NCI-H1930 (cell line): ENCODE data around the gene OGFOD1.
A peak's percentile ranks its signal among the peaks of the same experiment; 100 is the strongest.

Source experiments
- DNase-seq, 2 experiments: peaks; one replicate each; lab custom pipeline; 2025; lab: John Stamatoyannopoulos, UW

OGFOD1 gene

GRCh38 chr16:56450986-56451752 lies at the start of gene OGFOD1, which contains the start of gene NUDT21:
OGFOD1 (plus strand) TSS chr16:56451554; CDS start chr16:56451613, 59 bp downstream.
NUDT21 (minus strand) TSS chr16:56451332; CDS start chr16:56451202, 130 bp downstream.
- peak; percentile 82 for DNase-seq

DNA sequence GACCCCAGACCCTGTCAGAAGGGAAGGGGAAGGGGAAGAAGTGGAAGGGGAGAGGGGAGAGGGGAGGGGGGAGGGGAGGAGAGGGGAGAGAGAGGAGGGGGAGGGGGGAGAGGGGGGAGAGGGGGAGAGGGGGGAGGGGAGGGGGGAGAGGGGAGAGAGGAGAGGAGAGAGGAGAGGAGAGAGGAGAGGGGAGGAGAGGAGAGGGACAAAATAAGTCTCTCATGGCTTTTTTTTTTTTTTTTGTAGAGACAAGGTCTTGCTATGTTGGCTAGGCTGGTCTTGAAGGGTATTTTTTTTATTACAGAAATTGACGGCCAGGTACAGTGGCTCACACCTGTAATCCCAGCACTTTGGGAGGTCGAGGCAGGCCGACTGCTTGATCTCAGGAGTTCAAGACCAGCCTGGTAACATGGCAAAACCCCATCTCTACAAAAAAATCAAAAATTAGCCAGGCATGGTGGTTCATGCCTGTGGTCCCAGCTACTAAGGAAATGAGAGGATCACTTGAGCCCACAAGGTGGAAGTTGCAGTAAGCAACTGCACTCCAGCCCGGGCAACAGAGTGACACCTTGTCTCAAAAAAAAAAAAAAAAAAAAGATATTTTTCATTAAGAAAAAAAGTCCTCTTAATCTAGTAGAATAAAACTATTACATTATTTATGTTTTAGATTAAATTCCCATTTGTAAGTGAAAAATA lies 45.2 kb upstream of the OGFOD1 start:
- DNase-seq = no peak

DNA sequence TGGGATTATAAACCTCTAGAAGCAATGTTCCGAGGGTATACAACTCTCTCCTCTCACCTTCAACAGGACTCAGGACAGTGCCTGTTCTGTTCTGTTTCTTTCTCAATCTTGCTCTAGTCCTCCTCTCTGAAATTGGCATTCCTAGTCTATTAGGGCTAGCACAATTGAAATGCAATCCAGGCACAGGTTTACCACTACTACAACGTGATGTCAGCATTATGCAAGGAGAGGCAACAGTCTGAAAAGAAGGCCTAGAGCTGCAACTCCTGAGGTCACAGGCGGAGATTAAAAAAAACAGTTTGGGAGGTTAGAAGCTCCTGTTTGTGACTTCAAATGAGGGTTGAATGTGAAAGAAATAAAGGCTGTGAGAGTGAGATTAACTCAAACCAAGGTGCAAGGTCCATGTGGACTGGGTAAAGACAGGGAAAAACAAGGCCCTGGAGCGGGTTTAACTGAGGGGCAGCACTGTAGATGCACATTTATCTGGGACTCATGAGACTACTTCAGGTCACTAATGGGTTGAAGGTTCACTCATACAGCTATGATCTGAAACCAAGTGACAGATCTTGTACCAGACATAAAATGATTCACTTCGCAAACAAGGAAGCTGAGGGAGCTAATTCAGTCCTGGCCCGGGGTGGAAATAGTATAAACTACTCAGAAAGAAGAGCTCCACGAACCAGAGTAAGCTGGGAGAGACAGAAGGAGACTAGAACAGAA lies 42.8 kb upstream of the OGFOD1 start:
- no peak for DNase-seq

DNA sequence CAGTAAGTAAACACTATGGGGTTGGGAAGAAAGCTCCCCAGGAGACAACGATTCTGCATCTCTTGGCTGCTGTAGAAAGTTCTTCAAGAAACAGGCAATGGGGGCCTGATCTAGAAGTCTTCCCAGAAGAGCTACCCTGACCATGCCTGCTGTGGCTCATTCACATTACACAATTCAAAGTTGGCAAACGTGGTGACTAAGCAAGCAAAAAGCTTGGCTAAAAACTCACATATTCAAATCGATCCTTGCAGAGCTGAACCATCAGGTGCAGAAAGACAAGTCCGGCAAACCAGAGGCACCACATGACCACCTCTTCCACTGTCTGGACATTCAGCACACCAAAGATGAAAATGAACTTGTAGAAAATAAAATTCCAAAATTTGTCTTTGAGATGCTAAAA lies 42.2 kb upstream of the OGFOD1 start:
- DNase-seq = no peak

DNA sequence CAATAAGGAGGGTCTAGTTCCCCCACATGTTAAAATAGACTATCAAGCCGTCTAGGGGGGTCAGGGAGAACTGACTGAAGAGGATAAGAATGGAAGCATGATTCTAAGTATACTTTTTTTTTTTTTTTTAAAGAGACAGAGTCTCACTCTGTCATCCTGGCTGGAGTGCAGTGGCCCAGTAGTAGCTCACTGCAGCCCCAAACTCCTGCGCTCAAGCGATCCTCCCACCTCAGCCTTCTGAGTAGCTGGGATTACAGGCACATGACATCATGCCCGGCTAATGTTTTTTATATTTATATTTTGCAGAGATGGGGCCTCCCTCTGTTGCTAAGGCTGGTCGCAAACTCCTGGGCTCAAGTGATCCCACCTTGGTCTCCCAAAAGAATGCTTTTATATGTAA lies 40.2 kb upstream of the OGFOD1 start:
- DNase-seq = no peak

DNA sequence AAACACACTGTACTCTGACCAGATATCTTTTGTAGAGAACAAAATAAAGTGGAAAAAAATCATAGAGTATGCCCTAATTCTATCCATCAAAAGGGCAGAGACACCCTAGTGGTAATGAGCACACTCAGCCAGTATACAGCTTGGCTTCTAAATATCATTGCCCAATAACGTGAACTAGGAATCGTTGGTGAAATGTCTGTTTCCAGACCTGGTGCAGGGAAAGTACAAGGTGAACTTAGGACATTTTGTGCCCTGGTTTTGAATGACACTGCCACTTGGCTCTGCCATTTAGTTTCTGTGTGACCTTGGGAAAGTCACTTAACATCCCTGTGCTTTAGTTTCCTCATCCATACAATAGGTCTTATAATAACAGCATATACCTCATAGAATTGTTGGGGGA lies 39.7 kb upstream of the OGFOD1 start:
- DNase-seq = no peak

DNA sequence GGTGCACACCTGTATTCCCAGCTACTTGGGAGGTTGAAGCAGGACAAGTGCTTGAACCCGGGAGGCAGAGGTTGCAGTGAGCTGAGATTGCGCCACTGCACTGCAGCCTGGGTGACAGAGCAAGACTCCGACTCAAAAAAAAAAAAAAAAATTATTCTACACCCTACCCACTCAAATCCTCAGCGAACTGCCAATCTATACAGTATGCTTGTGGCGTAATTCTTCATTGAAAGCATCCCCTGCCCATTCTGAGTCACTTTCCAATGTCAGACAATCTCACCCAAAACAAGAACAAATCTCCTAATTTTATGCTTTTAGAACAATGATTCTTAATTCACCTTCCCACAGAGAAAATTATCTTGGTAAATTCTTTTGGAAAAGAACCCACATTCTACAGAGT lies 38.0 kb upstream of the OGFOD1 start:
- DNase-seq = no peak

DNA sequence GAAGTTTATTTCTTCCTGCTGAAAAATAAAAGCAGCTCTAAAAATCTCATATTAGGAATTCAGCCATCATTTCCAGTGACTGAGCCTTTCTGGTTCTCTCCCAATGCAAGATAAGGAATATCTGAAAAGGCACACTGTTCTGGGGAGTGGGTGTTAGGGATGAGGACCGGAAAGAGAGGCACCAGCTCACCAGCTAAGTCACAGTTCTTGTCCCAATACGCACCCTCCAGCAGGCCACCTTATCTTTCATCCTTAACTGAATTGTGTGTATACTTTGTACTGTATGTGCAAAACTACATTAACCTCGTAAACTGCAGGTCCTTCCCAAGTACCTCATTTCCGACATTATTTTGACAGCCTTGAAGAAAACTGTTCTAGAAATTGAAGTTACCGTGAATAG lies 37.0 kb upstream of the OGFOD1 start:
- DNase-seq = no peak

GRCh38 chr16:56415875-56416274 lies 35.5 kb upstream of the OGFOD1 start:
- no peak for DNase-seq

- DNase-seq = no peak
Measured at GRCh38 chr16:56417138-56417537, 34.2 kb upstream of the OGFOD1 start.

GRCh38 chr16:56419740-56420548 lies 31.4 kb upstream of the OGFOD1 start:
- DNase-seq = no peak

DNA sequence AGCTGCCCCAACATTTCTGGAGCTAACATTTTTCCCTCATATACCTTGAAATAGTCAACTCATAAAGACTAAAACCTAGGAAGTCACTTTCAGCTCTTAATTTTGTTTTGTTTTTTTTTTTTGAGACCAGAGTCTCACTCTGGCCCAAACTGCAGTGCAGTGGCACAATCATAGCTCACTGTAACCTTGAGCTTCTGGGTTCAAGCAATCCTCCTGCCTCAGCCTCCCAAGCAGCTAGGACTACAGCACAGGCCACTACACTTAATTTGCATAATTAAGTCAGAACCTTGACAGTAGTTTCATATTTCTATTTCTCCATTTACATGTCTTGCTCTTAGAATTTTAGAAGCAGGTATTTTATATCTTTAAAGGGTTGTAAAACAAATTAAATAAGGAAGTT lies 30.7 kb upstream of the OGFOD1 start:
- no peak for DNase-seq

GRCh38 chr16:56421313-56421712 lies 30.0 kb upstream of the OGFOD1 start:
- DNase-seq = no peak

DNA sequence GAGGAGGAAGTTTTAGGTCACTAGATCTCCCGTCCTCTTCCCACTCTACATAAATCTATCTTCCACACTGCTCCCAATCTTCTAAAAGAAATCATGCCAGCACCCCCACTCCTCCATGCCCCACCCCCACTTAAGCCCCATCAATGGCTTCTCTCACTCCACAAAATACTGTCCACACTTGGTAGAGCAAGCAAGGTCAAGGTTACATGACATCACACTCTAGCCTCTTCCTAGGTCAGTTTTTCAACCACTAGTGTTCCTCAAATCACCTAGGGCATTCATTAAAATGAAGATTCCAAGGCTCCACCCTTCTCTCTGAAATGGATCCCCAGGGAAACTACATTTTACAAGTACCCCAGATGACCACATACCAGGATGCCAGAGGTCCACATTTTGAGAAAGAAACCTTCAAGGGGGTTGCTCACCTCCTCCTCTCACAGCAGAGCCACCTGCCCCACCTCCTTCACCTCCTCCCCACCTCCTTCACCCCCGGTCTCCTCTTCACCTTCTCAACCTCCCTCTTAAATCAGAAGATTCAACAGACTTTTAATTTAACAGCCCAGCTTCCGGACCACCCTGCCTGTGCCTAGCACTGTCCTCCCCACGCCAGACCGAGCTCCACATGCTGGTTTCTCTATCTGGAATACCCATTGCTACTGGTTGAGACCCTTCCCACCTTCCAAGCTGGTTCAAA lies 29.2 kb upstream of the OGFOD1 start:
- no peak for DNase-seq

- no peak for DNase-seq
Measured at GRCh38 chr16:56422896-56423441, 28.4 kb upstream of the OGFOD1 start.

DNA sequence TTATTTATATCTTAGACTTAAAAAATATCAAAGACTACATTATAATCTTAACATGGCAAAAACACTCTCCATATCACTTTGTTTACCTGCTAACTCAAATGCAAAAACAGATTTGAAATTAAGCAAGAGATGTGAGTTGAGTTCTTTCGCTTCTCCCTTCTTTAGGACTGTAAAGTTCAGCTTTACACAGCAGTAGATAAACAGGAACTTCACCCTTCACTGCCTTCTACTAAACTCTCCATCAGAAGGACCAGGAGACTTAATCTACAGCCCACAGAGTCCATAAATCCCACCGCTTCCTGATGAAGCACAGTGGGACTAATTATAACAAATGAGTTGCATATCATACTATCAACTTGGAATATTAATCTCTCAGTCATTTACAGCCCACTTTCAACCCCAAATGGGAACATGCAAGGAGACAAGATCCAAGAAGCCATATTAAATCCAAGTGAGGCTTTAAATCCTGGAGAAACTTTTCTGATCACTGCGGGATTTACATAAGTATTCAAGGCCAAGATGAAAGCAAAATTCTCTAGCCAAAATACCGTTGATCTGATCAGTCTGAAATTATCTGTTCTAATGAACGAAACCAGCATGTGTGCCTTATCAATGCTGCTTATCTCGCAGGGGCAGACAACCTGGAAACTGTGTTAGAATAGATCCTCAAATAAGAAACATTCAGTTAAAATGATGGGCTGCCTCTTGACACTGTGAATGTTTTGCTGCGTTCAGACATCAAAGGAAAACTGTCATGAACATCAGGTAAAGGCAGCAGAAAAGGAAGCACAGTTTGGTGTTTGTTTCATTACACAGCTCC lies 27.6 kb upstream of the OGFOD1 start:
- DNase-seq = no peak

GRCh38 chr16:56424404-56424764 lies 27.0 kb upstream of the OGFOD1 start:
- DNase-seq = no peak

DNA sequence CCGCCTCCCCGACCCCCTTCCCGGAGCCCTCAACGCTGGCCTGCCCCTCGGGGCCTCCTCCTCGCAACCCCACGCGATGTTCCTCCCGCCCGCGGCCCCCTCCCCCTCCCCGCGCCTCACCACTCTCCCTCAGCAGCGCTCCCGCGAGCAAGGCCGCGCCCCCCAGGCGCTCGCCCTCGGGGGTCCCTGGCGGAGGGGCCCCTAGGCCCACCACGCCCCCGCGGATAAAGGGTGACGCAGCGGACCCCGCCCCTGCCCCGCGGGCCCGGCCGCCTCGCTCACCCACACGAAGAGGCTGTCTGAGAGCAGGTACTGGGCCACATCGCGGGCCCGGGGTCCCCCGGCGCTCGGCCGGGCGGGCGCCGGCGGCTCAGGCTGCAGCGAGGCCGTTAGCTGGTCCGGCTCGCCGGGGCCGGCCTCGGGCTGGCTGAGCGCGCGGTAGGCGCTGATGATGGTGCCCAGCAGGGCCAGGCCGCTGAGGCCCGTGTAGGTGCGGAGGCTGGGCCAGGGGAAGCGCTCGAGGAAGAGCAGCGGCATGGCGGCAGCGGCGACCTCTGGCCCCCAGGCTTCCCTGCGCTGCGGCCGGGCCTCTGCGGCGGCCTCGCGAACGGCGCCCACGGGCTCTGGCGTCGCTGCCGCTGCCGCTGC lies 26.4 kb upstream of the OGFOD1 start:
- no peak for DNase-seq

DNA sequence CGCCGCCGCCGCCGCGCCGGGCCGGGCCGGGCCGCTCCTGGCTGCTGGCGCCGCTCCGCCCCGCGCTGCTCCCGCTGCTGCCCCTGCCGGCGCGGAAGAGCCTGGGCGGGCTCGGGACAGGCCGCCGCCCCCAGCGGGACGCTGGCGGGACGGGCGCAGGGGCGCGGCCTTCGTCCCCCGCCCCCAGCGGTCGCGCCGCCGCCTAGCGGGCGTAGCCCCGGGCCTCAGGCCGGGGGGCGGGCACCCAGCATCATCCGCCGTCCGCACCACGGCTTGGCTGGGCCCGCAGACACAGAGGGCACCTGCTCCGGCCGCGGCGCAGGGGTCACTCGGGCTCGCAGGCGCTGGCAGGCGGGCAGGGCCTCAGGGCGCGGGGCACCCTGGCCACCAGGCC lies 25.9 kb upstream of the OGFOD1 start, which contains the start of gene AMFR:
Gene AMFR (minus strand): TSS at position 107 of the 394 bp plus-strand sequence. CDS start 218 bp downstream, outside the sequence.
- peak; percentile 30 to 74 for DNase-seq

- DNase-seq = no peak
Measured at GRCh38 chr16:56426585-56426984, 24.8 kb upstream of the OGFOD1 start.
